ENCODE results near the gene ZBTB7C.

Gene ZBTB7C

GRCh38 chr18:48072428-48073204 is 336.6 kb downstream of the ZBTB7C start:
- no peak for DNase-seq (ENCODE audit: low read depth in 2 of 2, low spot score in 1 of 2)

- DNase-seq (ENCODE audit: low read depth in 2 of 2, low spot score in 1 of 2): no peak
Measured at GRCh38 chr18:48068916-48069445, 340.2 kb downstream of the ZBTB7C start.

GRCh38 chr18:48066225-48066652 is 342.9 kb downstream of the ZBTB7C start:
- DNase-seq (ENCODE audit: low read depth in 2 of 2, low spot score in 1 of 2): no peak

- no peak for DNase-seq (ENCODE audit: low read depth in 2 of 2, low spot score in 1 of 2)
Measured at GRCh38 chr18:48065601-48065995, 343.6 kb downstream of the ZBTB7C start.

GRCh38 chr18:48064978-48065600 is 344.1 kb downstream of the ZBTB7C start:
- DNase-seq (ENCODE audit: low read depth in 2 of 2, low spot score in 1 of 2): no peak

- no peak for DNase-seq (ENCODE audit: low read depth in 2 of 2, low spot score in 1 of 2)
Measured at GRCh38 chr18:48061781-48062570, 347.2 kb downstream of the ZBTB7C start.

GRCh38 chr18:48060970-48061369 is 348.2 kb downstream of the ZBTB7C start:
- no peak for DNase-seq (ENCODE audit: low read depth in 2 of 2, low spot score in 1 of 2)

GRCh38 chr18:48060346-48060745 is 348.8 kb downstream of the ZBTB7C start:
- DNase-seq (ENCODE audit: low read depth in 2 of 2, low spot score in 1 of 2): no peak

GRCh38 chr18:48059455-48060010 is 349.6 kb downstream of the ZBTB7C start:
- no peak for DNase-seq (ENCODE audit: low read depth in 2 of 2, low spot score in 1 of 2)

GRCh38 chr18:48058486-48058885 is 350.7 kb downstream of the ZBTB7C start:
- no peak for DNase-seq (ENCODE audit: low read depth in 2 of 2, low spot score in 1 of 2)

GRCh38 chr18:48057018-48057417 is 352.2 kb downstream of the ZBTB7C start:
- no peak for DNase-seq (ENCODE audit: low read depth in 2 of 2, low spot score in 1 of 2)

GRCh38 chr18:48055351-48055750 is 353.8 kb downstream of the ZBTB7C start:
- DNase-seq (ENCODE audit: low read depth in 2 of 2, low spot score in 1 of 2): no peak

GRCh38 chr18:48053881-48054816 is 355.0 kb downstream of the ZBTB7C start:
- DNase-seq (ENCODE audit: low read depth in 2 of 2, low spot score in 1 of 2): no peak

GRCh38 chr18:48052842-48053241 is 356.3 kb downstream of the ZBTB7C start:
- DNase-seq (ENCODE audit: low read depth in 2 of 2, low spot score in 1 of 2): no peak

- DNase-seq (ENCODE audit: low read depth in 2 of 2, low spot score in 1 of 2): no peak
Measured at GRCh38 chr18:48051945-48052840, 357.0 kb downstream of the ZBTB7C start.

- DNase-seq (ENCODE audit: low read depth in 2 of 2, low spot score in 1 of 2): no peak
Measured at GRCh38 chr18:48050176-48050575, 359.0 kb downstream of the ZBTB7C start.

GRCh38 chr18:48049757-48050156 is 359.4 kb downstream of the ZBTB7C start:
- no peak for DNase-seq (ENCODE audit: low read depth in 2 of 2, low spot score in 1 of 2)

- no peak for DNase-seq (ENCODE audit: low read depth in 2 of 2, low spot score in 1 of 2)
Measured at GRCh38 chr18:48048251-48048650, 360.9 kb downstream of the ZBTB7C start.

- DNase-seq (ENCODE audit: low read depth in 2 of 2, low spot score in 1 of 2): no peak
Measured at GRCh38 chr18:48046843-48047242, 362.3 kb downstream of the ZBTB7C start.

All from stimulated activated CD8-positive, alpha-beta memory T cell treated with anti-CD3 and anti-CD28 coated beads, Interleukin-4, amount 100 ng/mL, for 4 hours (primary cell).